Stimulated activated CD8-positive, alpha-beta memory T cell treated with anti-CD3 and anti-CD28 coated beads, Interleukin-4, amount 100 ng/mL, for 48 hours (primary cell): ENCODE data around the gene TNRC6A.
"Not testable (repeated sequence)": the region's sequence is repeated elsewhere in the genome, so short reads cannot be mapped to it uniquely, and the experiment has no call there.

ENCODE experiments used
- DNase-seq: peaks from one replicate; pipeline ENCODE4 v3.0.0-alpha.2; 2020

TNRC6A gene

DNA sequence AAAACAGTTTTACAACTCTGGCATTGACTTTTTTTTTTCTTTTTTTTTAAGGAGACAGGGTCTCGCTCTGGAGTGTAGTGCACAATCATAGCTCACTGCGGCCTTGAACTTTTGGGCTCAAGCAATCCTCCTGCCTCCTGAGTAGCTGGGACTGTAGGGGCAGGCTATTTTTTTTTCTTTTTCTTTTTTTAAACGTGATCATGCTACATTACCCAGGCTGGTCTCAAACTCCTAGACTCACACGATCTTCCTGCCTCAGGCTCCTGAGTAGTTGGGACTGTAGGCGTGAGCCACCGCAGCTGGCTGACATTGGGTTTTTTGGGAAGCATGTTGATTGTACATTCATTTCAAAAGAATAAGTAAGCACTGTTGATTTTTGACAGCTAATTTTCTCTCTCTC is 32.1 kb downstream of the TNRC6A start:
- DNase-seq: no peak

DNA sequence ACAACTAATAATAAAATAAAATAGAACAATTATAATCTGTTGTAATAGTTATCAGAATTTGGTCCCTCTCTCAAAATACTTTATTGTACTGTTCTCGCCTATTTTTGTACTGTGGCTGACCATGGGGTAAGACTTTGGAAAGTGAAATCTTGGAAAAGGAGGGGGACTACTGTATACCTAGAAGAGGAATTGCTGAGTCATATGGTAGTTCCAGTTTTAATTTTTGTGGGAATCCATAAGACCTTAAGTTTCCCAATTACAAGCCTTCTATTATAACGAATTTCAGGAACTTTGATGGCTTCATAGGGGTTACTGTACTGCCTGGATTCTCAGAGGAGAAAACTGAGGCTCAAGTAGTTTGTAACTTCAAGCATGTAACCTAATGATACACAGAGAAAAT is 35.5 kb downstream of the TNRC6A start:
- DNase-seq: no peak

DNA sequence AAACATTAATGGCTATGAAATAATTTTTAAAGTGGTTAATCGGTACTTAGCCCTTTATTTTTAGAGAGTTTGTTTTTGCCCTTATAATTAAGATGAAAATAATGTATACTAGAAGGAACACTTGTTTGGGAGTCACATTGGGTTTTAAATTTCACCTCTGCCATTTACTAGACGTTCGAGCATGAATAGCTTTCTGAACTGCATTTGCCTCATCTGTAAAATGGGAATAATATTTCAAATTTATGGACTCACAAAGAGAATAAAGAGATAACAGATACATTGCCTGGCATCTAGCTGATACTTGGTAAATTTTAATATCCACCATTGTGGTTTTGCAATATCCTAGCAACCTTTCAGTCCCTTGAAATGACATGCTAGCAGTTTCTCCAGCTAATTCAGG is 36.6 kb downstream of the TNRC6A start:
- DNase-seq: no peak

DNA sequence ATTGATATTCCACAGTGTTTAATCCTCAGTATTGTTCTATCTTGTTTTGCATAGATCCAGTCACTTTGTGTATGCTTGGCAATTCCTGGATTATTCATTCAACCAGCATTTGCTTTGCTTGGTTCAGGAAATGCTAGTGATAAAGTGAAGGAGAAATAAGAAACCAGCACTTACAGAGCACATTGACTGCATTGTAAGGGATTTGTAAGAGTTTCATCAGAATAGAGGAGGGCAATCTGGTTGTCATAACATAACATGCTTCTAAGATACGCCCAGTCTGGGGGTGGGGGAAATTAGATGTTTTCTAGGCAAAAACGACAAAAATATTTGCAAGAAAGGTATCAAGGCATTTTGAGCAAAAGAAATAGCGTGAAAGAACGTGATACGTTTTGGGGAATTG is 40.4 kb downstream of the TNRC6A start:
- DNase-seq: no peak

DNA sequence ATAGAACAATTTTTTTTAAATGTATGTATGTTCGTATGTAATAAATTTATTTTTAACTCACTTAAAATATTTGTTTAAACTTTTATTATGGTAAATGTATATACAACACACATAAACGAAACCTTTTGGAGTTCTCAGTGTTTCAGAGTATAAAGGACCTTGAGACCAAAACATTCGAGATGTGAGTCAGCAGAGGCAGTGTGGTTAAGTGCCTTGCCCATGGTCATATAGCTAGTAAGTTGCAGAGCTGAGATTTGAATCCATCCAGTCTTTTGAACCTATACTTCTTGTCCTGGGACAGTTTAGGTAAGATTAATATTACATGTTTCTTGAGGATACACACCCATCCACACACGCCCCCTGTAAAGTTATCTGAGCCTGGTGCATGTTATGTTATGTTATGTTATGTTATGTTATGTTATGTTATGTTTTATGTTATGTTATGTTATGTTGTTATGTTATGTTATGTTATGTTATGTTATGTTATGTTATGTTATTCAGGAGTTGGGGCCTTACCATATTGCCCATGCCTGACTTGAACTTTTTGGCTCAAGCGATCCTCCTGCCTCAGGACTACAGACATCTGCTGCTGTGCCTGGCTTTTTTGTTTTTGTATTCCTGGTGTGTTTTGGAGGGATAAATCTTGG is 41.8 kb downstream of the TNRC6A start:
- no peak for DNase-seq

DNA sequence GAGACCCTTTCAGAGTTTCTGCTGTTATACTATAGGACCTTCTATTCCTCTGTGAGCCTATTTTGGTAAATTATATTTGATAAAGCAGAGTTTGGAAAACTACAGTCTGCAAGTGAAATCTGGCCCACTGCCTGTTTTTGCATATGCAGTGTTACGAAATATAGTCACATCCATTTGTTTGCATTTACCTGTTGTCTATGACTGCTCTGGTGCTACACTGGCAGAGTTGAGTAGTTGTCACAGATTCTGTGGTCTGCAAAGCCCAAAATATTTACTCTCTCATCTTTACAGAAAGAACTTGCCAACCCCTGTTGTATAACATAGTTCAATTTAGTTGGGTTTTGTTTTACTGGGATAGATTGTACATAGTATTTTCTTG is 42.3 kb downstream of the TNRC6A start:
- DNase-seq: no peak

DNA sequence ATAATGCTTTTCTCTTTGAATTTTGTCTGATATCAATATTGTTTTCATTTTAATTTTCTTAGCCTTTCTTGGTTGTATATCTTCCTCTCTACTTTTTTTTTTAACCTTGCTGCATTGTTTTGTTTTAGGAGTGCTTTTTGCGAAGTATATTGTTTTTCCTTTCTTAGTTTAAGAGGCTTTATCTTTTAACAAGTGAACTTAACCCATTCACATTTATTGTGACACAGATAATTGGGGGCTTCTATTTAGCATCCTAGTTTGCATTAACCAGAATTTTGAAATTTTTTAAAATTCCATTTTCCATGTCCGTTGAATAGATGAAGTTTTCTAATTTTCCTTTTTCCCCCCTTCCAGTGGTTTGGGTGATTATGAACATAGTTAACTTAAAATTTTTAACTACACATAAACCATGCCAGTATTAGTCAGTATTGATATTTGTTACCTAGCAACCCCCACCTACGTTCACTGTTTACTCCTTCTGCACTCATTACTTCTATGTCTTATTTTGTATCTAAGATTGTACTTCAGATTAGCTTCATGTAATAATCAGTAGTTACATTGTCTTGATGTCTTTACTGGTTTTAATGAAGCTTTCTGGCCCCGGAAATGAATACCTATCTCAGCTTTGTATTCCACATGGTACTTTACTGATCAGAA is 44.4 kb downstream of the TNRC6A start:
- no peak for DNase-seq

DNA sequence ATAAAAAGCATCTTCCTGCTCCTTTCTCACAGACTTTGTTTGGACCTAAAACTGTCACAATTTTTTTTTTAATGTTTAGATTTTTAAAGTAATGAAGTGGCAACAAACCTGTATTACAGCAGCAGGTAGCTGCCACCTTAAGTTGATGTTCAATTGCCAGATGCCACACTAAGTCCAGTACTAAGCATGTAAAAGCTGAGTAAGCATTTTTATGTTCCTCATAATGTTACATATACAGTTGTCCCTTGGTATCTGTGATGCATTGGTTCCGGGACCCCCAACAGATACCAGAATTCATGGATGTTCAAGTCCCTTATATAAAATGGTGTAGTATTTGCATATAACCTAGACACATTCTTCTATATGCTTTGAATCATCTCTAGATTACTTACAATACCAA is 45.1 kb downstream of the TNRC6A start:
- no peak for DNase-seq

DNA sequence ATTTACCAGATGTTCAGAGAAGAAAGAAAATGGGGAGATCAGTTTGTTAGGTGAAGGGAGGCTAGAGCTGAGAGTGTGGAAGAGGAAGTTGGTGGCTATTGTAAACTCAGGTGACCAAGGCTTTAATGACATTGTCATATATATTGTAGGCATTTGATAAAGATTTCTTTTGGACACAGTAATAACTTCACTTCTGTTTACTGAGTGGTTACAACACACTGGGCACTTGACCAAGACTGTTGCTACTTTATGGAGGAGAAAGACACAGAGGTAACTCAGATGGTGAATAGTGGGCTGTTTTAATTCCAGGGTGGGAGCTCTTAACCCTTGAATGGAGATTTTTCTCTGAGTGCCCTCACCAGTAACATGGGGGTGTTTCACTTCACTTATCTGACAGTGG is 46.0 kb downstream of the TNRC6A start:
- DNase-seq: no peak

DNA sequence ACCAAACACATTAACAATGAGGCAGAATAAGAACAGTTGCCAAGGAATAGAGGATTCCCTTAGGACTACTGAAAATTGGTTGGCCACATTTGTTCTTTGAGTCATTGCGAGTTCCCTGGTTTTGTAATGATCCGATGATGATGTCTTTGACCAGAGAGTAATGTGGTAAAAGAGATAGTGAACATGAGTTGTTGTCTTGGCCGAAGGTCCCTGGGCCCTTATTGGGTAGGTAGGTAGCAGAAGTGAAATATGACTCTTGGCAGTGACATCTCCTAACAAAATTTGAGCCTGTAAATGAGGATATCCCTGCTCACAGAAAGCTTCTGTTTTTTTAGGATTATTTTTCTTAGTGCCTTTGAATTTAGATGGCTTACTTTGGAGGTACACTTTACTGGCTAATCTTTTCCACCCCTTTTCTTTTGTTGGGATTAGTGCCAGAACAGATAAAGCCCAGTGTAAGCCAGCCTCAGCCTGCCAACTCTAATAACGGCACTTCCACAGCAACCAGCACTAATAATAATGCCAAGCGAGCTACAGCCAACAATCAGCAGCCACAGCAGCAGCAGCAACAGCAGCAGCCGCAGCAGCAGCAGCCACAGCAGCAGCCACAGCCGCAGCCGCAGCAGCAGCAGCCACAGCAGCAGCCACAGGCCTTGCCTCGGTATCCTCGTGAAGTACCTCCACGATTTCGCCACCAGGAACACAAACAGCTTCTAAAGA is 47.2 kb downstream of the TNRC6A start:
- DNase-seq: no peak

DNA sequence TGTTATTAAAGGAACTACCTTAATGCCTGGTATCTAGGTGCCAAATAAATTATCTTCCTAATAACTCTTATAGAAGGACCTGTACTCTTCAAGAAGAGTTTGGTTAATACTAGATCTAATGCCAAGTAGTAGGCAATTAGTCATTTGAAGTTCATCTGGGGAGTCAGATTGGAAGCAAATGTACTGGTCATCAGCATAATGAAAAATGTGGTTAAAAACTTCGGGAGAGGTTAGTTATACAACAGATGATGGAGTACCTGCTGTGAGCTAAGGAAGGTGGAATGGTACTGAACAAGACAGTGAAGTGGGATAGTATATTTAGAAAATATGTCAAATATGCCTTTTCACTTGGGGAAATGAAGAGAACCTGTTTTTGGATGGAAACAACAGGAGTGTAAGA is 49.2 kb downstream of the TNRC6A start:
- DNase-seq: no peak

DNA sequence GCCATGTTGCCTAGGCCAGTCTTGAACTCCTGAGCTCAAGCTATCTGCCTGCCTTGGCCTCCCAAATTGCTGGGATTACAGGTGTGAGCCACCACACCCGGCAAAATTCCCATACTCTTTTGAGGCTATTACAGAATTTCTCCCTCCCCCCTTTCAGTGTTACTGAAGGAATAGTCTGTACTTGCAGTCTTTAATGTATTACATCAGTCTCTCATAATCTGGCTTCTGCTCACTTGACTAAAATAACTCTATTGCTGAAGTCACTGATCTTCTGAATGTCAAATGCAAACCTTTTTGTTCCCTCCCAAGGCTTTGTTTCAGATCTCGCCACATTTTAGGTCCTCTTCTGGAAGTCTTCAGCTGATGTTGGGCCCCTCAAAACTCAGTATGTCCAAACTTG is 51.8 kb downstream of the TNRC6A start:
- DNase-seq: no peak

DNA sequence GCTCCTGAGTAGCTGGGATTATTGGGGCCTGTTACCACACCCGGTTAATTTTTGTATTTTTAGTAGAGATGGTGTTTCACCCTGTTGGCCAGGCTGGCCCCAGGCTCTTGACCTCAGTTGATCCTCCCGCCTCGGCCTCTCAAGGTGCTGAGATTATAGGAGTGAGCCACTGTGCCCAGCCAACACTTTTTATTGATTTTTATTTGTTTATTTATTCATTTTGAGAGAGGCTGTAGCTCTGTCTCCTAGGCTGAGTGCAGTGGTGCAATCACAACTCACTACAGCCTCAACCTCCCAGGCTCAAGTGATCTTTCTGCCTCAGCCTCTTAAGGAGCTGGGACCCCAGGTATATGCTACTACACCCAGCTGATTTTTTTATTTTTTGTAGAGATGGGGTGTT is 54.7 kb downstream of the TNRC6A start:
- DNase-seq: no peak

DNA sequence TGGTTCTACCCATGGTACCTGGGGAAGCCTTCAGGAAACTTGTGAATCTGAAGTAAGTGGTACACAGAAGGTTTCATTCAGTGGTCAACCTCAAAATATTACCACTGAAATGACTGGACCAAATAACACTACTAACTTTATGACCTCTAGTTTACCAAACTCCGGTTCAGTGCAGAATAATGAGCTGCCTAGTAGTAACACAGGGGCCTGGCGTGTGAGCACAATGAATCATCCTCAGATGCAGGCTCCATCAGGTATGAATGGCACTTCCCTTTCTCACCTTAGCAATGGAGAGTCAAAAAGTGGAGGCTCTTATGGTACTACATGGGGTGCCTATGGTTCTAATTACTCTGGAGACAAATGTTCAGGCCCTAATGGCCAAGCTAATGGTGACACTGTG is 60.4 kb downstream of the TNRC6A start:
- no peak for DNase-seq

DNA sequence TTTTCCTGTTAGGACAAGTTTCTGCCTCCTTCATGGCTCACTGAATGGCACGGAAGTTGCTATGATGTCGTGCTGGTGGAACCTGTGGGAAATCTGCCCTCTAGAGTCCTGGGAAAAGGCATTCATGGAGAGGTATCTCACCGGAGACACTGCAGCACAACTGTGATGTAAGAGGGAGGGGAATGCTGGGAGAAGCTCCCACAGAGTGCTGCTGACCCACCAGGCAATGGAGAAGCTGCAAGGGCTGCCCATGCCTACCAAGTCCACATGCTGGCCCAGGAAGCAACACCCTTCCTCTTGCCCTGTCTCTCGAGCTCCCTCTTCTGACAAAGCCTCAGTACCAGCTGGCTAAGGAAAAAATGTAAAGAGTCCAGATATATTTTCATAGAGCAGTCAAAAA is 71.1 kb downstream of the TNRC6A start:
- no peak for DNase-seq

DNA sequence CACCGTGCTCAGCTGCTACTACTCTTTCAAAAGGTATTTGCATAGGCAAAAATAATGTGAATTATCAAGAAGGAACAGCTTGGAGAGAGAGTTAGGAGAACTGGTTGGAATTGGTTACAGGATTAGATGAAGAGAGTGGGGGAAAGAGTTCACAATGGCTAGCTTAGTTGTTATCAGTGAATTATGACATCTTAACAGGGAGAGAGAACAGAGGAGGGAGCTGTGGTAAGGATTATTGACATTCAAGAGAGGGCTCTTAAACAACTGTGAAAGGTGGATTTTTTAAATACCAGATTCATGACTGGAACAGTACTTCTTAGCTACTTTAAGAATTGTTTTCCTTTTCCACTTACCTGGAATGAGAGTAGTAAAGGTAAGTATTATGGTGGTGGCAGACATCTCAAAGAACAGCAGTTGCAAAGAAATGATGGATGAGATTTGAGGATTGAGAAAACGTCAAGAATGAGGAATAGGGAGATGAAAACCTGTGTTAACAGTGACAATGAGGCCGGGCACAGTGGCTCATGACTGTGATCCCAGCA is 72.4 kb downstream of the TNRC6A start:
- DNase-seq: no peak

DNA sequence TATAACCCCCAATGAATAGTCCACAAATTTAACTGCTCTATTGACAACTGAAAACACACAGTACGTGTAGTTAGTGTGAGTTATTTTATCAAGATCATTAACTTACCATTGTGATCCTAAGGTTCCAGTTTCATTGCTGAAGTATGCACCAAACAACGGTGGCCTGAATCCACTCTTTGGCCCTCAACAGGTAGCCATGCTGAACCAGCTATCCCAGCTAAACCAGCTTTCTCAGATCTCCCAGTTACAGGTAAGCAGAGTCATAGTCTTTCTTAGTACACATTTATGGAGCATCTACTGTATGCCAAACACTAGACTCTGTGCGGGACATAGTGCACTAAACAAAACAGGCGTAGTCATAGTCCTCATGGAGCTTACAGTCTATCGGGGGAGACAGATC is 76.0 kb downstream of the TNRC6A start:
- no peak for DNase-seq

DNA sequence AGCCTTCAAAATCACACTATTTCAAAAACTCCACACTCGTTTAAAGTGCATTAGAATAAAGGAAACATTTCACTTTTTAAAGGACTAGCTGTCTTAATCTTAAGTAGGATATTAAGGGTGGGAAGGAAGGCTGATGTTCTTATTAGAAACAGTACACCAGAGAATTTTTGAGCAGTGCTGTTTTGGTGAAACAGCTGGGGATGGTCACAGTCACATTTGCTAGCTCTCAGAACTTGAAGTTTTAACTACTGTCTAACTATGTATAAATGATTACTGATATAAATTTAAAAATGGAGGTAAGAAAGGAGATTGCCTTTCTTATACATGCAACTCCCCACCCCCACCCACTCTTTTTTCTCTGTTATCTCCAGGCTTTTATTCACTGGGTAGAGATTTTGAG is 77.8 kb downstream of the TNRC6A start:
- DNase-seq: no peak

DNA sequence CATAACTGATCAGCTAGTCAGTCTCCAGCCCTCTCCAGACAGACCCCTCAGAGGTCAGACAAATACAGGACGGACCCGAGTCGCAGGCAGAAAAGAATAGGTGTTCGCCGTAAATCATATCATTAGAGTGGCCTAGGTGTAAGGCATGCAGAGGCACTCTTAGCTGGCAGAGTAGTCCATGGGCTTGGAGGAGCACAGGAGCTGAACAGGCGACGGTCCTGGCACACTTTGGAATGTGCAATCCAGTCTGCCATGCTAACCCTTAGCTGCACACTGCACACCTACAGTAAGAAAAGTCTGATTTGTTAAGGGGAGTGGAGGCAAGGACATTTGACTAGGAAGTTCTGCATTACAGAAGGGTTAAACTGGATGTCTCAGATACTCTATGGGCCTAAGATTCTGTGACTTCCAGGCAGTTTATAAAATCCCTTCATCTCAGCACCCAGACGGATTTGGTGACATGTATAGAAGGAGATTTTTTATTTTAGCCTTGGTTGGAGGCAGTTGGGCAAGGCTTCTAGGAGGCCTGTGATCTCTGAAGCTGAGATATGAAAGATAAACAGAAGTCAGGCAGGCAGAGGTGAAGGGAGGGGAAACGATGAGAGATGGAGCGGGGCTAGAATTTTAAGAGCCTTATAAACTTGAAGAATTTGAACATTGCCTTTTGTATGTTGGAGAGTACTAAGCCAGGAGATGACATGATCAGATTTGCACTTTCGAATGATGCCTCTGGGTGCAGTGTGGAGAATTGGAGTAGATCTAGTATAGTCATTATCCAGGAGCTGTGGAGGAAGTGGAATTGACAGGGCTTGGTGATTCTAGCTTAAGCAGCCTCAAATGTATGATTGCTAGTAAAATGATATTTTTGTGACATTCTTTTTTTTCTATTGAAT is 81.7 kb downstream of the TNRC6A start:
- DNase-seq: no peak

DNA sequence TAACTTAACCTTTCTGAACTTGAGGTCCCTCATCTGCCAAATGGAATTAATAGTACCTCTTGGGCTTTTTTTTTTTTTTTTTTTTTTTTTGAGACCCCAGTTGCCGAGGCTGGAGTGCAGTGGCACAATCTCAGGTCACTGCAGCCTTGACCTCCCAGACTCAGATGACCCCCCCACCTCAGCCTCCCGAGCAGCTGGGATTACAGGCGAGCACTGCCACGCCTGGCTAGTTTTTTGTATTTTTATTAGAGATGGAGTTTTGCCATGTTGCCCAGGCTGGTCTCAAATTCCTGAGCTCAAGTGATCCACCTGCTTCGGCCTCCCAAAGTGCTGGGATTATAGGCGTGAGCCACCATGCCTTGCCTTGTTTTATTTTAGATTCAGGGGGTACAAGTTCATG is 83.4 kb downstream of the TNRC6A start:
- not testable (repeated sequence) for DNase-seq

DNA sequence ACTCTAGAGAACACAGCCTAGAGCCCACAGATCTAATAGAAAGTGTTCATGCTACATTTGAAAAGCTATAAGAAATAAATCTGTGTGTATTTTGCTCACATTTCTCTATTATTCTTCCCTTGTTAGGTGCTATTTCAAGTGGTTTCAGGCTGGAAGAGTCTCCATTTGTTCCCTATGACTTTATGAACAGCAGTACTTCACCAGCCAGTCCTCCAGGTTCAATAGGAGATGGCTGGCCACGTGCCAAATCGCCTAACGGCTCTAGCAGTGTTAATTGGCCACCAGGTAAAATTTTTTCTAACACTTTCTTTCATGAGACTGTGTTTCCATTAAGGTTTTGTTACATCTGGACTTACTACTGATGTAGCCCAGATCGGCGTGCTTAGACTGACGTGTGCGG is 85.6 kb downstream of the TNRC6A start:
- DNase-seq: no peak

DNA sequence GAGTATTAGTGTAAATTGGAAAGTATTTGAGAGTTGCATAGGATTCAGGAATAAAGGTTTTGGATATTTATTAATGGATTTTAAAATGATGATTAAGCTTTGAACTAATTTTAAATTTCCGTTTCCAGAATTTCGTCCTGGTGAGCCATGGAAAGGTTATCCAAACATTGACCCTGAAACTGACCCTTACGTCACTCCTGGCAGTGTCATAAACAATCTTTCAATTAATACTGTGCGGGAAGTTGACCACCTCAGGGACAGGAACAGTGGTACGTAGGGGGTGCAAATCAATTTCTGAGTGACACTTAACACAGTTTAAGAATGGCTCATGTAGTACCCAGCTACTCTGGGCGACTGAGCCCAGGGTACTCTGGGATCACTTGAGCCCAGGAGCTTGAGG is 87.2 kb downstream of the TNRC6A start:
- no peak for DNase-seq

DNA sequence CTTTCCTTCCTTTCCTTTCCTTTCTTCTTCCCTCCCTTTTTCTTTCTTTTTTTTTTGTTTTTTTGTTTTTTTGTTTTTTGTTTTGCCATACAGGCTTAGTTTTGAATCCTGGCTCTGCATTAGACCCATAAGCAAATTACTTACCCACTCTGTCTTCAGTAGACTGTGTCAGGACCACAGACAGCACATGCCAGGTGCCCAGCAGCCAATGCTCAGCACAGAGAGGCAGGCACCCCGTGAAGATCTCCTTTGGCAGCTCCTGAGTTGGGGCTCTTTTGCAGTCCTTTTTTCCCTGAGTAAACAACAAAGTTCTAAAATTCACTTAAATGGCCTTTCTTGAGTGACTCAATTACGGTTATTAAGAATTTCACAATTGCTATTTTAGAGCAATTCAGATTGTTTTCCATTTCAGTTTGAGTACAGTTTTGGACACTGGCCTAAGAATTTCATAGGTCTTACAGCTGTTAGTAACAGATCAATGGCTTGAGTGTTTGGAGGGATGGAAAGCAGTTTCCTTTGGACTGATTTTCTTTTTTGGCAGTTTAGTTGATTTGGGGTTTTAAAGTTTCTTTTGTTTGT is 90.1 kb downstream of the TNRC6A start:
- no peak for DNase-seq
